ENCODE data around the gene DCANP1. TPM values are rescaled to one million over a fixed set of nuclear protein-coding genes. Genes with fewer than 3 reads are reported as not detected.

DCANP1 gene
- total and polyA plus RNA-seq, 10 of the 15 experiments (the other 5 are each of a cell fraction or from before 2014, with no cell fraction given) = 0.01 TPM; not detected in 9

DNA sequence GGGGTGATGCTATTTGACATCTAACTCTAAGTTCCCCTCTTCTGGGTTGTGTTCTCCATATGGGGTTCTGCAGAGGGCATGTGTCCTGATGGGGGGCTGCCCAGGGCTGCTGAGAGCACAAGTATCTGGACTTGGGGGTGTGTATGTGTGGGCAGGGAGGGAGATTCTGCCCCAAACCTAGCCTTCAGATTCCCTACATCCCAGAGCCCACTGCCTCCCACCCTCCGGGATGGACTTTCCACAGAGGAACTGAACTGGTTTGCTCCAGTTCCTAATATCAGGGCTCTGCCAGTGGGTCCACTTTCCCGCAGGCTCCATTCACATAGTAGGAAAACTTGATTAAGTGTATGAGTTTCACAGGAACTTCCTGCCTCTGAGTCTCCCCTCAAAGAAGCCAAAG, 21.4 kb upstream of the DCANP1 start:
- H3K79me2 ChIP-seq (ENCODE audit: control insufficient read depth, insufficient read depth, low read length) = no peaks in the 10 kb centered on the region
- no peak overlapping the region for H3K4me2 ChIP-seq (ENCODE audit: control insufficient read depth, insufficient read depth)
- intact Hi-C loops (cut with micrococcal nuclease; ENCODE audit: unreplicated experiment) = no loop called here
- in situ Hi-C loops (cut with MboI) = loop anchor here (5.0 kb wide), 1 partner anchor 84 kb away; no protein-coding TSS in a partner anchor
- no peak for ATAC-seq
- no peak overlapping the region for H3K9ac ChIP-seq (ENCODE audit: control insufficient read depth, insufficient read depth, low read length)
- H3K36me3 ChIP-seq (ENCODE audit: control insufficient read depth in 2 of 2, insufficient read depth in 2 of 2, low read length in 1 of 2) = no peaks in the 10 kb centered on the region
- H3K4me3 ChIP-seq = no peak overlapping the region
- ChIA-PET POLR2A (no interaction called here), SMC1A (ENCODE audit: uncharacterized antibody, unreplicated experiment) (no interaction called here), RAD21 (ENCODE audit: unreplicated experiment) (no interaction called here), CTCF (interaction anchor here (1.5 to 16.3 kb wide), 3 partner anchors 83 to 98 kb away, joined by 5 to 363 read pairs (median 203); no protein-coding TSS in a partner anchor)
- BruUV-seq (replicated peaks) = no TSS peak
- H3K27me3 ChIP-seq (replicated peaks in 1 of 2; ENCODE audit: control insufficient read depth in 2 of 2, insufficient read depth in 2 of 2, low read length in 1 of 2) = peaks cover 0 to 5% of the 10 kb centered on the region in 2 experiments; a peak in 2 of 4 replicates
- H4K20me1 ChIP-seq (ENCODE audit: control insufficient read depth, insufficient read depth) = no peaks in the 10 kb centered on the region
- no peak for DNase-seq (ENCODE audit: low read depth, low spot score)
- 14% methylated on average over 2 of the region's 2 CpGs for WGBS (ENCODE audit: insufficient coverage, insufficient replicate concordance, low lambda C conversion rate, missing lambda C conversion rate)
- H3K27ac ChIP-seq (ENCODE audit: control insufficient read depth, insufficient read depth) = no peak overlapping the region
- H3K4me1 ChIP-seq (ENCODE audit: control insufficient read depth, insufficient read depth, low read length) = no peaks in the 10 kb centered on the region; the same call in 1 of the 2 replicates
- no peak for FAIRE-seq
- H2AFZ ChIP-seq (ENCODE audit: control insufficient read depth, low read depth, low read length) = no peak overlapping the region
- no peaks in the 10 kb centered on the region for H3K9me3 ChIP-seq (replicated peaks; ENCODE audit: control insufficient read depth, insufficient read depth, low read length)
- TF ChIP-seq NFYB (IDR thresholded peaks at IDR 0.05; ENCODE audit: insufficient read depth, low read depth, low read length) (no peak), SMARCA5 (IDR thresholded peaks at IDR 0.05) (no peak), SMC3 (IDR thresholded peaks at IDR 0.05; ENCODE audit: borderline replicate concordance, low read length) (no peak), POLR2AphosphoS5 (IDR thresholded peaks at IDR 0.05; ENCODE audit: low read length) (no peak), FOXM1 (IDR thresholded peaks at IDR 0.05; ENCODE audit: low read depth, low read length) (no peak)
- TF ChIP-seq, protein P1, sequence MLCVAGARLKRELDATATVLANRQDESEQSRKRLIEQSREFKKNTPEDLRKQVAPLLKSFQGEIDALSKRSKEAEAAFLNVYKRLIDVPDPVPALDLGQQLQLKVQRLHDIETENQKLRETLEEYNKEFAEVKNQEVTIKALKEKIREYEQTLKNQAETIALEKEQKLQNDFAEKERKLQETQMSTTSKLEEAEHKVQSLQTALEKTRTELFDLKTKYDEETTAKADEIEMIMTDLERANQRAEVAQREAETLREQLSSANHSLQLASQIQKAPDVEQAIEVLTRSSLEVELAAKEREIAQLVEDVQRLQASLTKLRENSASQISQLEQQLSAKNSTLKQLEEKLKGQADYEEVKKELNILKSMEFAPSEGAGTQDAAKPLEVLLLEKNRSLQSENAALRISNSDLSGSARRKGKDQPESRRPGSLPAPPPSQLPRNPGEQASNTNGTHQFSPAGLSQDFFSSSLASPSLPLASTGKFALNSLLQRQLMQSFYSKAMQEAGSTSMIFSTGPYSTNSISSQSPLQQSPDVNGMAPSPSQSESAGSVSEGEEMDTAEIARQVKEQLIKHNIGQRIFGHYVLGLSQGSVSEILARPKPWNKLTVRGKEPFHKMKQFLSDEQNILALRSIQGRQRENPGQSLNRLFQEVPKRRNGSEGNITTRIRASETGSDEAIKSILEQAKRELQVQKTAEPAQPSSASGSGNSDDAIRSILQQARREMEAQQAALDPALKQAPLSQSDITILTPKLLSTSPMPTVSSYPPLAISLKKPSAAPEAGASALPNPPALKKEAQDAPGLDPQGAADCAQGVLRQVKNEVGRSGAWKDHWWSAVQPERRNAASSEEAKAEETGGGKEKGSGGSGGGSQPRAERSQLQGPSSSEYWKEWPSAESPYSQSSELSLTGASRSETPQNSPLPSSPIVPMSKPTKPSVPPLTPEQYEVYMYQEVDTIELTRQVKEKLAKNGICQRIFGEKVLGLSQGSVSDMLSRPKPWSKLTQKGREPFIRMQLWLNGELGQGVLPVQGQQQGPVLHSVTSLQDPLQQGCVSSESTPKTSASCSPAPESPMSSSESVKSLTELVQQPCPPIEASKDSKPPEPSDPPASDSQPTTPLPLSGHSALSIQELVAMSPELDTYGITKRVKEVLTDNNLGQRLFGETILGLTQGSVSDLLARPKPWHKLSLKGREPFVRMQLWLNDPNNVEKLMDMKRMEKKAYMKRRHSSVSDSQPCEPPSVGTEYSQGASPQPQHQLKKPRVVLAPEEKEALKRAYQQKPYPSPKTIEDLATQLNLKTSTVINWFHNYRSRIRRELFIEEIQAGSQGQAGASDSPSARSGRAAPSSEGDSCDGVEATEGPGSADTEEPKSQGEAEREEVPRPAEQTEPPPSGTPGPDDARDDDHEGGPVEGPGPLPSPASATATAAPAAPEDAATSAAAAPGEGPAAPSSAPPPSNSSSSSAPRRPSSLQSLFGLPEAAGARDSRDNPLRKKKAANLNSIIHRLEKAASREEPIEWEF (IDR thresholded peaks at IDR 0.05; ENCODE audit: insufficient replicate concordance, low read depth, low read length) = no peak

Measured in GM12878 (cell line).